Ishikawa (cell line): ENCODE results near the gene ZNF839.

Experiments
- CEBPB ChIP-seq: IDR thresholded peaks from 2 replicates; pipeline ENCODE4 v1.6.1; 2012
- CREB1 ChIP-seq: IDR thresholded peaks from 2 replicates; pipeline ENCODE4 v1.6.1; 2012; ENCODE audit warnings: low read depth
- EGR1 ChIP-seq: IDR thresholded peaks from 2 replicates; pipeline ENCODE4 v1.6.1; 2012
- EP300 ChIP-seq: IDR thresholded peaks from 2 replicates; pipeline ENCODE4 v1.6.1; 2012; ENCODE audit warnings: borderline replicate concordance
- FOXM1 ChIP-seq: IDR thresholded peaks from 2 replicates; pipeline ENCODE4 v1.6.1; 2012; ENCODE audit warnings: low read depth, borderline replicate concordance
- MAX ChIP-seq: IDR thresholded peaks from 2 replicates; pipeline ENCODE4 v1.6.1; 2012
- NFIC ChIP-seq: IDR thresholded peaks from 2 replicates; pipeline ENCODE4 v1.6.1; 2012
- RAD21 ChIP-seq: IDR thresholded peaks from 2 replicates; pipeline ENCODE4 v1.6.1; 2012; ENCODE audit warnings: low read depth
- TAF1 ChIP-seq: IDR thresholded peaks from 2 replicates; pipeline ENCODE4 v1.6.1; 2012; ENCODE audit warnings: low read depth, mild to moderate bottlenecking
- TCF12 ChIP-seq: IDR thresholded peaks from 2 replicates; pipeline ENCODE4 v1.6.1; 2012; ENCODE audit warnings: low read depth
- TEAD4 ChIP-seq: IDR thresholded peaks from 2 replicates; pipeline ENCODE4 v1.6.1; 2012
- YY1 ChIP-seq: IDR thresholded peaks from 2 replicates; pipeline ENCODE4 v1.6.1; 2012; ENCODE audit warnings: low read depth
- ZBTB7A ChIP-seq: IDR thresholded peaks from 2 replicates; pipeline ENCODE4 v1.6.1; 2012; ENCODE audit warnings: low read depth
- TF ChIP-seq, protein P1 (sequence below): IDR thresholded peaks from 2 replicates; pipeline ENCODE4 v1.6.1; 2012; ENCODE audit warnings: low read depth, mild to moderate bottlenecking
- TF ChIP-seq, protein P2 (sequence below): IDR thresholded peaks from 2 replicates; pipeline ENCODE4 v1.6.1; 2012

The ZNF839 gene

GRCh38 chr14:102283631-102284129, 35.9 kb upstream of the ZNF839 start:
- no peak for TF ChIP-seq MAX
- TF ChIP-seq RAD21, result no peak
- TF ChIP-seq, protein P1, sequence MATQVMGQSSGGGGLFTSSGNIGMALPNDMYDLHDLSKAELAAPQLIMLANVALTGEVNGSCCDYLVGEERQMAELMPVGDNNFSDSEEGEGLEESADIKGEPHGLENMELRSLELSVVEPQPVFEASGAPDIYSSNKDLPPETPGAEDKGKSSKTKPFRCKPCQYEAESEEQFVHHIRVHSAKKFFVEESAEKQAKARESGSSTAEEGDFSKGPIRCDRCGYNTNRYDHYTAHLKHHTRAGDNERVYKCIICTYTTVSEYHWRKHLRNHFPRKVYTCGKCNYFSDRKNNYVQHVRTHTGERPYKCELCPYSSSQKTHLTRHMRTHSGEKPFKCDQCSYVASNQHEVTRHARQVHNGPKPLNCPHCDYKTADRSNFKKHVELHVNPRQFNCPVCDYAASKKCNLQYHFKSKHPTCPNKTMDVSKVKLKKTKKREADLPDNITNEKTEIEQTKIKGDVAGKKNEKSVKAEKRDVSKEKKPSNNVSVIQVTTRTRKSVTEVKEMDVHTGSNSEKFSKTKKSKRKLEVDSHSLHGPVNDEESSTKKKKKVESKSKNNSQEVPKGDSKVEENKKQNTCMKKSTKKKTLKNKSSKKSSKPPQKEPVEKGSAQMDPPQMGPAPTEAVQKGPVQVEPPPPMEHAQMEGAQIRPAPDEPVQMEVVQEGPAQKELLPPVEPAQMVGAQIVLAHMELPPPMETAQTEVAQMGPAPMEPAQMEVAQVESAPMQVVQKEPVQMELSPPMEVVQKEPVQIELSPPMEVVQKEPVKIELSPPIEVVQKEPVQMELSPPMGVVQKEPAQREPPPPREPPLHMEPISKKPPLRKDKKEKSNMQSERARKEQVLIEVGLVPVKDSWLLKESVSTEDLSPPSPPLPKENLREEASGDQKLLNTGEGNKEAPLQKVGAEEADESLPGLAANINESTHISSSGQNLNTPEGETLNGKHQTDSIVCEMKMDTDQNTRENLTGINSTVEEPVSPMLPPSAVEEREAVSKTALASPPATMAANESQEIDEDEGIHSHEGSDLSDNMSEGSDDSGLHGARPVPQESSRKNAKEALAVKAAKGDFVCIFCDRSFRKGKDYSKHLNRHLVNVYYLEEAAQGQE, result no peak
- no peak for TF ChIP-seq CREB1
- TF ChIP-seq, protein P2, sequence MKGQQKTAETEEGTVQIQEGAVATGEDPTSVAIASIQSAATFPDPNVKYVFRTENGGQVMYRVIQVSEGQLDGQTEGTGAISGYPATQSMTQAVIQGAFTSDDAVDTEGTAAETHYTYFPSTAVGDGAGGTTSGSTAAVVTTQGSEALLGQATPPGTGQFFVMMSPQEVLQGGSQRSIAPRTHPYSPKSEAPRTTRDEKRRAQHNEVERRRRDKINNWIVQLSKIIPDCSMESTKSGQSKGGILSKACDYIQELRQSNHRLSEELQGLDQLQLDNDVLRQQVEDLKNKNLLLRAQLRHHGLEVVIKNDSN, result no peak
- TF ChIP-seq TEAD4, result no peak
- TF ChIP-seq YY1, result no peak
- no peak for TF ChIP-seq CEBPB
- no peak for TF ChIP-seq ZBTB7A
- TF ChIP-seq EP300, result no peak
- no peak for TF ChIP-seq TAF1
- TF ChIP-seq FOXM1, result no peak
- no peak for TF ChIP-seq NFIC
- no peak for TF ChIP-seq EGR1
- TF ChIP-seq TCF12, result no peak

DNA sequence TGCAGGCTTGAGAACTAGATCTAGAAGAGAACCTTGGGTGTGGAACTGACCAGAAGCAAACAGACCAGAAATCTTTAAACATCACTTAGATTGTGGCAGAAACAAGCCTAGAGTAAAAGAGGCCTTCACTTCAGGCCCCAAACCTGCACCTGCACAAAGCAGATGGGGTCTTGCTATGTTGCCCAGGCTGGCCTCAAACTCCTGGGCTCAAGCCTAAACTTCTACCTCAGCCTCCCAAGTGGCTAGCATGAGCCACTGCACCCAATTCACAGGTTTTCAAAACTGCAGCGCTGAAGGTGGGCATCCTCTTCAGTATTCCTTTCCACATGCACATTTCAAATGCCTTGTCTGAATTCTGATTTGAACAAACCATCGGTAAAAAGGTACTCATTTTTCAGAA, 34.4 kb upstream of the ZNF839 start:
- TF ChIP-seq, protein P1, result no peak
- TF ChIP-seq CREB1 (no peak), TCF12 (no peak), YY1 (no peak), CEBPB (no peak), ZBTB7A (no peak), NFIC (no peak), FOXM1 (no peak), RAD21 (no peak), MAX (no peak), EP300 (no peak), TEAD4 (no peak), TAF1 (no peak), EGR1 (no peak)
- TF ChIP-seq, protein P2, result no peak

GRCh38 chr14:102288139-102288538, 31.4 kb upstream of the ZNF839 start:
- TF ChIP-seq EGR1, result no peak

GRCh38 chr14:102292441-102292840, 27.1 kb upstream of the ZNF839 start:
- TF ChIP-seq MAX, result no peak
- no peak for TF ChIP-seq TEAD4
- no peak for TF ChIP-seq ZBTB7A

- TF ChIP-seq YY1, result no peak
- TF ChIP-seq TEAD4, result no peak
These were observed 25.8 kb upstream of the ZNF839 start for GRCh38 chr14:102293781-102294180.

GRCh38 chr14:102295270-102295669, 24.3 kb upstream of the ZNF839 start:
- no peak for TF ChIP-seq TAF1
- TF ChIP-seq EGR1, result no peak
- TF ChIP-seq ZBTB7A, result no peak
- no peak for TF ChIP-seq RAD21
- no peak for TF ChIP-seq EP300
- TF ChIP-seq, protein P2, result no peak
- TF ChIP-seq, protein P1, result no peak
- no peak for TF ChIP-seq TCF12
- no peak for TF ChIP-seq FOXM1
- no peak for TF ChIP-seq TEAD4
- no peak for TF ChIP-seq NFIC
- TF ChIP-seq YY1, result no peak
- TF ChIP-seq CREB1, result no peak
- TF ChIP-seq MAX, result no peak
- no peak for TF ChIP-seq CEBPB
